Upper lobe of left lung (tissue), 6 donors: ENCODE measurements around the gene EXOC2. TPM values are rescaled to one million over a fixed set of nuclear protein-coding genes. Genes with fewer than 3 reads are reported as not detected.

Experiments used
- ATAC-seq, 2 donors: fragments of 200-7000 bp; cut with Tn5 transposase; one replicate each; pipeline ENCODE4 v1.9.1; 2022; ENCODE audit warnings: mild to moderate bottlenecking in 2 of 2, moderate library complexity in 2 of 2; ENCODE audit not compliant: low FRiP score in 2 of 2
- DNase-seq, 2 donors: peaks; one replicate each; pipeline ENCODE4 v3.0.0-alpha.2; 2019 to 2020
- H3K27ac ChIP-seq, 4 donors: fragments of 200-600 bp; sonication (generic); one replicate each; pipeline ENCODE4 v1.5.1; 2016 to 2019
- H3K27me3 ChIP-seq, 4 donors: fragments of 200-600 bp; sonication (generic); one replicate each; pipeline ENCODE4 v1.5.1; 2017 to 2019
- H3K36me3 ChIP-seq, 4 donors: fragments of 200-600 bp; sonication (generic); one replicate each; pipeline ENCODE4 v1.5.1; 2016 to 2019
- H3K4me1 ChIP-seq, 4 donors: fragments of 200-600 bp; sonication (generic); one replicate each; pipeline ENCODE4 v1.5.1; 2018 to 2019
- H3K4me3 ChIP-seq, 4 donors: fragments of 200-600 bp; sonication (generic); one replicate each; pipeline ENCODE4 v1.5.1; 2017 to 2019; ENCODE audit warnings: mild to moderate bottlenecking in 2 of 4, moderate library complexity in 1 of 4
- H3K9me3 ChIP-seq, 4 donors: fragments of 200-600 bp; sonication (generic); one replicate each; pipeline ENCODE4 v1.5.1; 2018 to 2019
- EP300 ChIP-seq, 4 donors: sonication (generic); formaldehyde crosslinking; IDR thresholded peaks; one replicate each; pipeline ENCODE4 v1.5.1; 2017; ENCODE audit warnings: antibody characterized with exemption in 4 of 4, control low read depth in 2 of 4
- POLR2A ChIP-seq, 4 donors: fragments of 450-650 bp; IDR thresholded peaks; one replicate each; pipeline ENCODE4 v1.5.1; 2016 to 2017; ENCODE audit warnings: antibody characterized with exemption in 4 of 4, mild to moderate bottlenecking in 2 of 4
- POLR2AphosphoS5 ChIP-seq, 2 donors: sonication (generic); formaldehyde crosslinking; IDR thresholded peaks; one replicate each; pipeline ENCODE4 v1.5.1; 2017; ENCODE audit warnings: antibody characterized with exemption in 2 of 2
- WGBS, 2 donors: methylation state at CpG; one replicate each; pipeline ENCODE4 v1.1.5; 2017 to 2018; 5-methylcytosine and 5-hydroxymethylcytosine counted together
- total RNA-seq, 6 donors: library from RNA; depleted of rRNA in 4 of 6; stranded (reverse); fragments of >200 nt in 4 of 6; gene quantifications; one replicate each; pipeline versions ENCODE4 v1.1.0 to v1.2.1, GENCODE V29; 2016 to 2021
- TF ChIP-seq, protein P1 (sequence below), 6 experiments: fragments of 450-650 bp in 4 of 6; fragments of 200-600 bp in 2 of 6; sonication (generic) in 2 of 6; IDR thresholded peaks; one replicate each; pipeline ENCODE4 v1.5.1; 2016 to 2019; ENCODE audit warnings: antibody characterized with exemption in 6 of 6
- donor health status: DM: no; HTN: no; CAD: no; lungs with moderate emphysema.
- donor health status: DM: no; HTN: yes; CAD: no; lungs with severe emphysema.

EXOC2 gene
- total RNA-seq, 6 donors from 2014 or later: 16.5 to 31.4 (median 24.4) TPM

DNA sequence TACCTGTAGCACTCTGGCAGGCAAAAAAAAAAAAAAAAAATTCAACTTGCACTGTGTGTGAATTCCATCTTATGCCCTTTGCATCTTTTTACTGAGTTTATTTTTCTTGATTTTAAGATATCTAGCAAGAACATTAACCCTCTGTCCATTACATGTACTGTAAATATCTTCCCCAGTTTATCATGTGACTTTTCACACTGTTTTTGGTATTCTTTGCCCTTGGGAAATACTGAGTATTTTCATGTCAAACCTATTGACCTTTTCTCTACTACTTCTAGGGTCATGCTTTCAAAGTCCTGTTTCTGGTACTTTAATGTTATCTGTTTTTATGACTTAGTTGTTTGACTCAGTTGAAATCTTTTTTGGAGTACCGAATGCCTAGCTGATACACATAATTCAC lies 35.2 kb downstream of the EXOC2 start:
- Histone ChIP-seq H3K36me3 (peaks cover 0 to 12% (median 8%) of the 10 kb centered on the region in 4 donors), H3K27me3 (no peaks in the 10 kb centered on the region), H3K4me3 (no peak overlapping the region), H3K4me1 (peaks cover 7 to 20% (median 10%) of the 10 kb centered on the region in 4 donors), H3K27ac (no peak overlapping the region), H3K9me3 (no peaks in the 10 kb centered on the region)
- no peak for TF ChIP-seq POLR2A (IDR thresholded peaks at IDR 0.05)
- no peak for TF ChIP-seq POLR2AphosphoS5 (IDR thresholded peaks at IDR 0.05)
- no peak for TF ChIP-seq EP300 (IDR thresholded peaks at IDR 0.05)
- TF ChIP-seq, protein P1, sequence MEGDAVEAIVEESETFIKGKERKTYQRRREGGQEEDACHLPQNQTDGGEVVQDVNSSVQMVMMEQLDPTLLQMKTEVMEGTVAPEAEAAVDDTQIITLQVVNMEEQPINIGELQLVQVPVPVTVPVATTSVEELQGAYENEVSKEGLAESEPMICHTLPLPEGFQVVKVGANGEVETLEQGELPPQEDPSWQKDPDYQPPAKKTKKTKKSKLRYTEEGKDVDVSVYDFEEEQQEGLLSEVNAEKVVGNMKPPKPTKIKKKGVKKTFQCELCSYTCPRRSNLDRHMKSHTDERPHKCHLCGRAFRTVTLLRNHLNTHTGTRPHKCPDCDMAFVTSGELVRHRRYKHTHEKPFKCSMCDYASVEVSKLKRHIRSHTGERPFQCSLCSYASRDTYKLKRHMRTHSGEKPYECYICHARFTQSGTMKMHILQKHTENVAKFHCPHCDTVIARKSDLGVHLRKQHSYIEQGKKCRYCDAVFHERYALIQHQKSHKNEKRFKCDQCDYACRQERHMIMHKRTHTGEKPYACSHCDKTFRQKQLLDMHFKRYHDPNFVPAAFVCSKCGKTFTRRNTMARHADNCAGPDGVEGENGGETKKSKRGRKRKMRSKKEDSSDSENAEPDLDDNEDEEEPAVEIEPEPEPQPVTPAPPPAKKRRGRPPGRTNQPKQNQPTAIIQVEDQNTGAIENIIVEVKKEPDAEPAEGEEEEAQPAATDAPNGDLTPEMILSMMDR (IDR thresholded peaks at IDR 0.05): no peak
- no peak for DNase-seq
- WGBS, 2 donors: 74 to 96% methylated on average over 1 of the region's 1 CpG
- ATAC-seq: no peak

DNA sequence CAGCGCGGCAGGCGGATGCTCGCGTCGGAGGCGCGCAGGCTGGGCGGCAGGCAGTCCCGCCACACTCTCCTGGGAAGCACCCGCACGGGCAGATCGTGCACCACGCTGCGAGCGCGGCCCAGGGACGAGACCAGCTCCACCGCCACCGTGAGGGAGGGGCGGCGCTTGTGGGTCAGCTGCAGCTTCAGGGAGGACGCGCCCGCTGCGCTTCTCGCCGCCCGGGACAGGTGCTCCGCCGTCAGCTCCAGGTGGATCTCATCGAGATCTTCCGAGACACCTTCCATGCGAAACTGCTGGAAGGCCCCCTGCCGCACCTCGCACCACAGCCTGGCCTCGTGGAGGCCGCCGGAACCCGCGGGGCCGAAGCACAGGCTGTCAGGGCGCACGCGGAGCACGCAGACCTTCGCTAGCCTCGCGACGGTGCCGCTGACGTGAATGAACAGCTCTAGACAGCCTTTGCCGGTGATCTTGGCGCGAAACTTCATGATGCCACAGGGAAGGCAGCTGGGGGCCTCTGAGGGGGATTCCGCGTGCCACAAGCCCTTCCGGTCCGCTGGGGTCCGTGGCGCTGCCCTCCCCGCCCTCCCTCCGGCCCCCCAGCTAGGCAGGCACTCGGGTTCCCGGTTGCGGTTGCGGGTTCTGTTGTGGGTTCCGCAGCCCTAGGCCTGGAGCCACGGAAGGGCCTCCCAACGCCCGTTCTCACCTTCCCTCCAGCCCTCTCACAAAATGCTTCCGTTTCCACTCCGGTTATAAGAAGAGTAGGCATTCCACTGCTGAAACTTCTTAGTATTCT lies 36.3 kb downstream of the EXOC2 start, which contains the start of gene HUS1B:
TSS of gene HUS1B (minus strand) at position 641 of the 793 bp plus-strand sequence. CDS start at position 485, 156 bp downstream.
- Histone ChIP-seq H3K9me3 (no peaks in the 10 kb centered on the region), H3K36me3 (peaks cover 0 to 12% (median 8%) of the 10 kb centered on the region in 4 donors), H3K27ac (no peak within 1 kb of the TSS), H3K4me1 (peaks cover 7 to 20% (median 12%) of the 10 kb centered on the region in 4 donors), H3K4me3 (no peak within 1 kb of the TSS), H3K27me3 (no peaks in the 10 kb centered on the region)
- TF ChIP-seq POLR2AphosphoS5 (IDR thresholded peaks at IDR 0.05): no peak
- whole genome bisulfite sequencing, 2 donors: 97 to 98% methylated on average over 54 to 65 of the region's 73 CpGs
- peak in 1 of 2 donors; percentile 82 for DNase-seq
- peak in 1 of 2 donors; percentile 26 for ATAC-seq

DNA sequence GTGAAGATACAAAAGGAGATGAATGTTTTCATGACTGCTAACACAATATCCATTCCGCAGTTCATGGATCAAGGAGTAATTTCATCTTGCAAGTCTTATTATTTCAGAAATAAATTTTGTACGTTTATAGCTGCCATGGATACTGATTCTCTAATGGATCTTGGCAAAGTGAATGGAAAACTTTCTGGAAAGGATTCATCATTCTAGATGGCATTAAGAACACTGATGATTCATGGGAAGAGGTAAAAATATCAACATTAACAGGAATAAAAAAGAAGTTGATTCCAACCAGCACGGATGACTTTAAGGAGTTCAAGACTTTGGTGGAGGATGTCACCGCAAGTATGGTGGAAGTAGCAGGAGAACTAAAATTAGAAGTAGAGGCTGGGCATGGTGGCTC lies 38.8 kb downstream of the EXOC2 start:
- ATAC-seq: no peak
- no peak for DNase-seq
- 90% methylated on average over 4 of the region's 4 CpGs for WGBS, 2 donors
- Histone ChIP-seq H3K9me3 (no peaks in the 10 kb centered on the region), H3K4me1 (peaks cover 0 to 7% (median 4%) of the 10 kb centered on the region in 4 donors), H3K36me3 (peaks cover 0 to 12% (median 8%) of the 10 kb centered on the region in 4 donors), H3K27me3 (no peaks in the 10 kb centered on the region), H3K27ac (no peak overlapping the region), H3K4me3 (no peak overlapping the region)
- TF ChIP-seq POLR2AphosphoS5 (IDR thresholded peaks at IDR 0.05) (no peak), EP300 (IDR thresholded peaks at IDR 0.05) (no peak), POLR2A (IDR thresholded peaks at IDR 0.05) (no peak)
- TF ChIP-seq, protein P1 (IDR thresholded peaks at IDR 0.05): no peak

DNA sequence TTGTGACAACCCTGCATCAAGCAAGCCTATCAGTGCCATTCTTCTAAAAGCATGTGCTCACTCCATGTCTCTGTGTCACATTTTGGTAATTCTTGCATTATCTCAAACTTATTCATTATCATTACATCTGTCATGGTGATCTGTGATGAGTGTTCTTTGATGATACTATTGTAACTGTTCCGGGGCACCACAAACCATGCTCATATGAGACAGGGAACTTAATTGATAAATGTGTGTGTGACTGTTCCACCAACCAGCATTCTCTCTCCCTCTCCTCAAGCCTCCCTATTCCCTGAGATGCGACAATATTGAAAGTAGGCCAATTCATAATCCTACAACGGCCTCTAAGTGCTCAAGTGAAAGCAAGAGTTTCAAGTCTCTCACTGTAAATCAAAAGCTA lies 40.1 kb downstream of the EXOC2 start:
- Histone ChIP-seq H3K4me3 (no peak overlapping the region), H3K27me3 (no peaks in the 10 kb centered on the region), H3K4me1 (peaks cover 0 to 4% (median 2%) of the 10 kb centered on the region in 4 donors), H3K36me3 (peaks cover 0 to 12% (median 8%) of the 10 kb centered on the region in 4 donors), H3K27ac (no peak overlapping the region), H3K9me3 (no peaks in the 10 kb centered on the region)
- 61 to 74% methylated on average over 3 of the region's 3 CpGs for WGBS, 2 donors
- ATAC-seq (no peak), DNase-seq (no peak)
- TF ChIP-seq, protein P1 (IDR thresholded peaks at IDR 0.05): no peak
- TF ChIP-seq POLR2A (IDR thresholded peaks at IDR 0.05) (no peak), POLR2AphosphoS5 (IDR thresholded peaks at IDR 0.05) (no peak), EP300 (IDR thresholded peaks at IDR 0.05) (no peak)

DNA sequence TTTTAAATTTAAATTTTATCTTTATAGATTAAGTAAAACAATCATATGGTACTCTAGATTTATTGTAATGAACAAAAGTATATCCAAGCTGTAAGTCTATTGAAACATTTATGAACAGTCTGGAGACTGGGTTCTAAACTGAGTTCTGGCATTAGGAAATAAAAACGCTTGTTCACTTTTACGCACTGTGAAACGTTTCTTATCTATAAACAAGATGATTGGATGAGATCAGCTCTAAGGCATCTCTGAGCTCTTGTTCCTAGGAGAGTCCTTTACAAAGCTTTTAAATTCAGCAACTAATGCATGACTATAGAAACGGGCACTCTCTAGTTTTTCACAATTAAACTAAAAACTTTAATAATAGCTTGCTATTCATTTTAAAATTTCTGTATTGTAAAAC lies 42.8 kb downstream of the EXOC2 start:
- no peak for DNase-seq
- H3K4me3 ChIP-seq: no peak overlapping the region
- no peaks in the 10 kb centered on the region for H3K9me3 ChIP-seq
- H3K27ac ChIP-seq: no peak overlapping the region
- H3K36me3 ChIP-seq: no peaks in the 10 kb centered on the region
- no peaks in the 10 kb centered on the region for H3K27me3 ChIP-seq
- WGBS, 2 donors: 63 to 65% methylated on average over 4 of the region's 4 CpGs
- peaks cover 0 to 9% (median 2%) of the 10 kb centered on the region in 4 donors for H3K4me1 ChIP-seq
- no peak for TF ChIP-seq EP300 (IDR thresholded peaks at IDR 0.05)
- TF ChIP-seq, protein P1 (IDR thresholded peaks at IDR 0.05): no peak
- TF ChIP-seq POLR2AphosphoS5 (IDR thresholded peaks at IDR 0.05): no peak
- no peak for TF ChIP-seq POLR2A (IDR thresholded peaks at IDR 0.05)
- ATAC-seq: no peak
